Heart left ventricle (tissue), 13 donors: ENCODE results near the gene CHRNE.

Source experiments
- POLR2A ChIP-seq, 2 donors: fragments of 450-650 bp; IDR thresholded peaks; one replicate each; pipeline ENCODE4 v1.6.1; 2017; ENCODE audit warnings: antibody characterized with exemption in 2 of 2, mild to moderate bottlenecking in 2 of 2, moderate library complexity in 2 of 2
- TF ChIP-seq, protein P1 (sequence below), 12 donors: fragments of 200-600 bp; sonication (generic) in 4 of 12; IDR thresholded peaks; one replicate each; pipeline versions ENCODE4 v1.5.0 to v1.8.0; 2018 to 2022; ENCODE audit warnings: antibody characterized with exemption in 12 of 12, mild to moderate bottlenecking in 5 of 12
- donor health status: ischemic (EF 13 %, LVEDD 7.1; RV severe dilation, severe dysfunction).
- donor health status: DM: no; HTN: yes; CAD: no.
- donor health status: DM: no; HTN: no; CAD: no.
- donor health status: ischemic (EF 25% LVEDD 6.9; RV normal size, moderate dysfunction).
- donor health status: ischemic (EF 25% LVEDD 5.7; RV mildly dilated, moderate dysfunction).
- donor health status: ischemic (EF 35%, LVEDD 5.7; RV mildly dilated, moderate dysfunction).
- donor health status: nonischemic (EF 11% LVEDD 7.7; RV severe dilation, severe dysfunction).
- donor health status: DM: yes; HTN: yes; CAD: no.
- donor health status: PGD.
- donor health status: ischemic (EF 29% LVEDD 5.4; RV normal size, mild dysfunction).
- donor health status: nonischemic (EF 23%, LVEDD 6.1; RV moderate dilation, normal function).

- TF ChIP-seq, protein P1, sequence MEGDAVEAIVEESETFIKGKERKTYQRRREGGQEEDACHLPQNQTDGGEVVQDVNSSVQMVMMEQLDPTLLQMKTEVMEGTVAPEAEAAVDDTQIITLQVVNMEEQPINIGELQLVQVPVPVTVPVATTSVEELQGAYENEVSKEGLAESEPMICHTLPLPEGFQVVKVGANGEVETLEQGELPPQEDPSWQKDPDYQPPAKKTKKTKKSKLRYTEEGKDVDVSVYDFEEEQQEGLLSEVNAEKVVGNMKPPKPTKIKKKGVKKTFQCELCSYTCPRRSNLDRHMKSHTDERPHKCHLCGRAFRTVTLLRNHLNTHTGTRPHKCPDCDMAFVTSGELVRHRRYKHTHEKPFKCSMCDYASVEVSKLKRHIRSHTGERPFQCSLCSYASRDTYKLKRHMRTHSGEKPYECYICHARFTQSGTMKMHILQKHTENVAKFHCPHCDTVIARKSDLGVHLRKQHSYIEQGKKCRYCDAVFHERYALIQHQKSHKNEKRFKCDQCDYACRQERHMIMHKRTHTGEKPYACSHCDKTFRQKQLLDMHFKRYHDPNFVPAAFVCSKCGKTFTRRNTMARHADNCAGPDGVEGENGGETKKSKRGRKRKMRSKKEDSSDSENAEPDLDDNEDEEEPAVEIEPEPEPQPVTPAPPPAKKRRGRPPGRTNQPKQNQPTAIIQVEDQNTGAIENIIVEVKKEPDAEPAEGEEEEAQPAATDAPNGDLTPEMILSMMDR (IDR thresholded peaks at IDR 0.05), result no peak
- TF ChIP-seq POLR2A (IDR thresholded peaks at IDR 0.05), result no peak
Observed at GRCh38 chr17:4898351-4898750, 4.5 kb downstream of the CHRNE start.
